ENCODE measurements around the gene CUTA. TPM values are rescaled to one million over a fixed set of nuclear protein-coding genes. Genes with fewer than 3 reads are reported as not detected.
A peak's percentile ranks its signal among the peaks of the same experiment; 100 is the strongest.

CUTA gene
- total and polyA plus RNA-seq, 8 donors: 12.8 to 233 (median 133) TPM

DNA sequence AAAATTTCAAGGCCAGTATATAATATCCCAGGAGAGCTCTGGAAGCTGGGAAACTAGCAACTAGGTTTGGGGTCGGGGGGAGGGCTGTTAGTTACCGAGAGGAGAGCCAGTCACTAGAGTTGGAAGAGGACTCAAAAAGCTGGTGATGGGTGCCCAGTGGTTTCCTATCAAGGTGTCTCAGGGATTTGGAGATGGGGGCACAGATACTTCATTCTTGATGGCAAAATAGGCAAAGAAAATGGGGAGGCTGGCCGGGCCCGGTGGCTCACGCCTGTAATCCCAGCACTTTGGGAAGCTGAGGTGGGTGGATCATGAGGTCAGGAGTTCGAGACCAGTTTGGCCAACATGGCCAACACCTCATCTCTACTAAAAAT lies 6.3 kb downstream of the CUTA start:
- 43 to 56% (median 49%) methylated on average over 6 of the region's 6 CpGs for WGBS, 5 donors
- TF ChIP-seq EP300 (IDR thresholded peaks at IDR 0.05) (no peak), POLR2A (IDR thresholded peaks at IDR 0.05) (no peak), POLR2AphosphoS5 (IDR thresholded peaks at IDR 0.05) (no peak)
- TF ChIP-seq, protein P1, sequence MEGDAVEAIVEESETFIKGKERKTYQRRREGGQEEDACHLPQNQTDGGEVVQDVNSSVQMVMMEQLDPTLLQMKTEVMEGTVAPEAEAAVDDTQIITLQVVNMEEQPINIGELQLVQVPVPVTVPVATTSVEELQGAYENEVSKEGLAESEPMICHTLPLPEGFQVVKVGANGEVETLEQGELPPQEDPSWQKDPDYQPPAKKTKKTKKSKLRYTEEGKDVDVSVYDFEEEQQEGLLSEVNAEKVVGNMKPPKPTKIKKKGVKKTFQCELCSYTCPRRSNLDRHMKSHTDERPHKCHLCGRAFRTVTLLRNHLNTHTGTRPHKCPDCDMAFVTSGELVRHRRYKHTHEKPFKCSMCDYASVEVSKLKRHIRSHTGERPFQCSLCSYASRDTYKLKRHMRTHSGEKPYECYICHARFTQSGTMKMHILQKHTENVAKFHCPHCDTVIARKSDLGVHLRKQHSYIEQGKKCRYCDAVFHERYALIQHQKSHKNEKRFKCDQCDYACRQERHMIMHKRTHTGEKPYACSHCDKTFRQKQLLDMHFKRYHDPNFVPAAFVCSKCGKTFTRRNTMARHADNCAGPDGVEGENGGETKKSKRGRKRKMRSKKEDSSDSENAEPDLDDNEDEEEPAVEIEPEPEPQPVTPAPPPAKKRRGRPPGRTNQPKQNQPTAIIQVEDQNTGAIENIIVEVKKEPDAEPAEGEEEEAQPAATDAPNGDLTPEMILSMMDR (IDR thresholded peaks at IDR 0.05): no peak

DNA sequence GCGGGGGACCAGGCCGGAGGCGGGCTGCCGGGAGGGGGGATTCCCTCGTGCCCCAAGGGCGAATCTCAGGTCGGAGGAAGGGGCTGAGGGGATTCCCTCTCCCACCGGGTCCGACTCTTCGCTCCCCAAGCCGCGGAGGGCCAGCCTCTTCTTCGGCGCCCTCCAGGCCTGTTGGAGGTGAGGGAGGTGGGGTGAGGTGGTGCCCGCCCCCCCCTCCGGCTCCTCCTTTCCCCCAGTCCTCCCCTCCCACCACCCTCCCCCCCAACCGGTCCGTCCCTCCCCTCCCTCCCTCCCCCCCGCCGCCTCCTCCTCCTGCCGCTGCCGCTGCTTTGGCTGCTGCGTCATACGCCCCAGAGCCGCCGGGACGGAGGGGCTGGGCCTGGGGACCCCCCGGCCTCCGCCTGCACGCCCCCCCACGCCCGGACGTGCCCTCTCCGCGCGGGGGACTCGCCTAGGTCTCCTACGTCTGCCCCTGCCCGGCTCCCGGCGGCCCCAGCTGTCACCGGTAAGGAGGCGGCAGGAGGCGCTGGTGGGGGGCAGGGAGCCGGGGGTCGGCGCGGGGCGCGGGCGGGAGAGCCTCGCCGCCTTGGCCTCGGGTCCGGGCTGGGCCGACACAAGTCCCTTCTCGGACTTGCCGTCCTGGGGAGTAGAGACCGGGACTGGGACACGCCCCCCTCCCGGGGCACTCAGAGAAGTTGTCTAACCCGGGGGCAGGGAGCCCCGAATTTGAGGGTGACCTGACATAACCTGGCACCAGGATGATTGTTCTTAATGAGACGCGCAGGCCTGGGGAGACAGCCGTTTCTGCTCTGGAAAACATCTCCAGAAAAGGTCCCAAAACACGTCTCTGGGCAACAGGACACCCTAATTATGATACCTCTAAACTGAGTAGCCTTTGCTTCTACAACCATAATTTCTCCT lies 6.9 kb downstream of the CUTA start, which contains the start of gene PHF1:
TSS of gene PHF1 (plus strand) at position 304 of the 921 bp plus-strand sequence. CDS start 1,250 bp downstream, outside the sequence.
- peak in 2 of 3 donors; percentile 55 to 60 for TF ChIP-seq POLR2AphosphoS5 (IDR thresholded peaks at IDR 0.05)
- no peak for TF ChIP-seq POLR2A (IDR thresholded peaks at IDR 0.05)
- TF ChIP-seq EP300 (IDR thresholded peaks at IDR 0.05): no peak

More for the DNA sequence above, 6.3 kb downstream of the CUTA start:
- H3K4me3 ChIP-seq: peak overlapping the region; percentile 94 to 100 (median 98)
- intact Hi-C loops (cut with DNase I; ENCODE audit: low total_unique reads): no loop called here
- H3K4me1 ChIP-seq: peaks cover 21 to 63% (median 52%) of the 10 kb centered on the region in 4 donors
- H3K27me3 ChIP-seq: no peaks in the 10 kb centered on the region
- H3K27ac ChIP-seq: peak overlapping the region; percentile 95 to 99 (median 99)
- DNase-seq: no peak
- no peaks in the 10 kb centered on the region for H3K9me3 ChIP-seq
- H3K36me3 ChIP-seq: peaks cover 32 to 45% (median 44%) of the 10 kb centered on the region in 4 donors

DNA sequence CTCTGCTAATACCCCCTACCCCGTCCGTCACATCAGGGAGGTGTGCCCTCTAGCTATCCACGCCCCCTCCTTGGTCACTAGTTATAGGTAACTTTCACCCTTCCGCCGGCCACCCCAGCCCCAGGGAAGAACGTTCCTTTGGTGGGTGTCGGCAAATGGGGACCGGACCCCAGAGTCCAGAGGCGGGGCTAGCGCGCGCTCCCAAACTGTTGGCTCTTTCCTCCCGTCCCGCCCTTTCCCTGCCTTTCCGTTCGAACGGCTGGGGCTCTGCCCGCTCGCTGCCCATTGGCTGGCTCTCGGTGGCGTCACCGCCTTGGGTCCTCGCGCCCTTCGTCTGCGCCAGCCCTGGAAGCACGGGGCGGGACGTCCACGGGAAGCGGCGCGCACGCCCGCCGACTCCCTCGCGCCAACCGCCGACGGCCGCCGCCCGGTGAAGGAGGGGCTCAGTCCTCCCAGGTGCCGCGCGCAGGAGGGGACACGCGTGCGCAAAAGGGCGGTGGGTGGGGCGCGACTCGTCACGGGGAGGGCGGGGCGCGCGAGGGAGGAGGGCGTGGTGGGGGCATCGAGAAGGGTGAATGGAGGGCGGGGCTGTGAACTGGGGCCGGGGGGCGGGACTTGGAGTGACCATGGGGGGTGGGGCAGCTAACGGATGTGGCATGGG lies 7.7 kb downstream of the CUTA start:
- TF ChIP-seq EP300 (IDR thresholded peaks at IDR 0.05) (no peak), POLR2A (IDR thresholded peaks at IDR 0.05) (peak in 1 of 4 donors; percentile 55), POLR2AphosphoS5 (IDR thresholded peaks at IDR 0.05) (peak; percentile 76 to 95 (median 94))
- TF ChIP-seq, protein P1 (IDR thresholded peaks at IDR 0.05): no peak
- Histone ChIP-seq H3K9me3 (no peaks in the 10 kb centered on the region), H3K27ac (peak overlapping the region; percentile 95 to 99 (median 99)), H3K4me3 (peak overlapping the region; percentile 94 to 100 (median 98)), H3K4me1 (peaks cover 12 to 49% (median 38%) of the 10 kb centered on the region in 4 donors), H3K27me3 (no peaks in the 10 kb centered on the region), H3K36me3 (peaks cover 22 to 36% (median 30%) of the 10 kb centered on the region in 4 donors)
- intact Hi-C loops (cut with DNase I; ENCODE audit: low total_unique reads): no loop called here
- WGBS, 5 donors: 0 to 1% (median 1%) methylated on average over 21 to 63 of the region's 65 CpGs
- DNase-seq: peak; percentile 98 to 100

More for the DNA sequence above, 6.9 kb downstream of the CUTA start, which contains the start of gene PHF1:
- Histone ChIP-seq H3K27ac (peak within 1 kb of the TSS; percentile 95 to 99 (median 99)), H3K4me3 (peak within 1 kb of the TSS; percentile 94 to 100 (median 98)), H3K36me3 (peaks cover 30 to 39% (median 38%) of the 10 kb centered on the region in 4 donors), H3K4me1 (peaks cover 15 to 57% (median 46%) of the 10 kb centered on the region in 4 donors), H3K27me3 (no peaks in the 10 kb centered on the region), H3K9me3 (no peaks in the 10 kb centered on the region)
- intact Hi-C loops (cut with DNase I; ENCODE audit: low total_unique reads): no loop called here
- DNase-seq: peak in 1 of 2 donors; percentile 77
- 1 to 2% (median 1%) methylated on average over 10 to 63 of the region's 67 CpGs for WGBS, 5 donors

DNA sequence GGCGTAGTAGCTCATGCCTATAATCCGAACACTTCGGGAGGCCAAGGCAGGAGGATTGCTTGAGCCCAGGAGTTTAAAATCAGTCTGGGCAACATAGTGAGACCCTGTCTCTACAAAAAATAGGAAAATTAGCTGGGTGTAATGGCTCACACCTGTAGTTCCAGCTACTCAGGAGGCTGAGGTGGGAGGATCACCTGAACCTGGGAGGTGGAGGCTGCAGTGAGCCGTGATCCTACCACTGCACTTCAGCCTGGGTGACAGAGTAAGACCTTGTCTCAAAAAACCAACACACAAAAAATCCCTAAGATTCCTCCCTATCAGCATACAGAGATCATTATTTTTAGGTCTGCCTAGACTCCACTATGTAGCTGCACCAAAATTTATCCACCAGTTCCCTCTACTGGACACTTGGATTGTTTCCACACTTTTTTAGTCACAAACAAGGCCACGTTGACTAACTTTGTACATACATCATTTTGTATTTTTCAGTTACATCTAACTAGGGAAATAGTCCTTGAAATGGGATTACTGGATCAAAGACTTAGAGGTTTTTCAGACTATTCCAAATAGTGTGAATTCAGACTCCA lies 10.7 kb downstream of the CUTA start:
- Histone ChIP-seq H3K27me3 (no peaks in the 10 kb centered on the region), H3K9me3 (no peaks in the 10 kb centered on the region), H3K36me3 (peaks cover 0 to 25% (median under 1%) of the 10 kb centered on the region in 4 donors), H3K27ac (no peak overlapping the region), H3K4me1 (peaks cover 8 to 19% (median 17%) of the 10 kb centered on the region in 4 donors), H3K4me3 (no peak overlapping the region)
- DNase-seq: peak in 1 of 2 donors; percentile 62
- no peak for TF ChIP-seq POLR2A (IDR thresholded peaks at IDR 0.05)
- intact Hi-C loops (cut with DNase I; ENCODE audit: low total_unique reads): no loop called here
- 80 to 86% (median 83%) methylated on average over 5 of the region's 5 CpGs for WGBS, 5 donors
